ENCODE data around the gene GARIN3.
"Not testable (repeated sequence)": the region's sequence is repeated elsewhere in the genome, so short reads cannot be mapped to it uniquely, and the experiment has no call there.

The GARIN3 gene

GRCh38 chr5:157166214-157167213 lies at the start of gene GARIN3:
Gene GARIN3, minus strand, starts transcription at chr5:157166264. Its CDS starts 96 bp downstream, at chr5:157166168.
- H3K27me3 ChIP-seq (ENCODE audit: control insufficient read depth, insufficient read depth, low read length), result no peaks in the 10 kb centered on the region
- no peak within 1 kb of the TSS for H3K9ac ChIP-seq (ENCODE audit: low read depth, low read length)
- H3K4me1 ChIP-seq (ENCODE audit: control insufficient read depth, insufficient read depth, low read length), result no peaks in the 10 kb centered on the region
- H3K27ac ChIP-seq (ENCODE audit: low read depth, low read length), result no peak within 1 kb of the TSS
- no peaks in the 10 kb centered on the region for H3K36me3 ChIP-seq (ENCODE audit: control insufficient read depth, insufficient read depth, low read length)
- H3K9me3 ChIP-seq (ENCODE audit: control insufficient read depth, insufficient read depth, low read length), result no peaks in the 10 kb centered on the region
- H3K4me3 ChIP-seq (ENCODE audit: low read depth, low read length), result no peak within 1 kb of the TSS

GRCh38 chr5:157215514-157216167 lies 49.6 kb upstream of the GARIN3 start:
- H3K4me1 ChIP-seq (ENCODE audit: control insufficient read depth, insufficient read depth, low read length), result 0 out of 2 replicates have a peak, but pooled peaks cover 3% of the 10 kb centered on the region
- H3K27me3 ChIP-seq (ENCODE audit: control insufficient read depth, insufficient read depth, low read length), result no peaks in the 10 kb centered on the region
- no peaks in the 10 kb centered on the region for H3K9me3 ChIP-seq (ENCODE audit: control insufficient read depth, insufficient read depth, low read length)
- no peak overlapping the region for H3K9ac ChIP-seq (ENCODE audit: low read depth, low read length)
- H3K4me3 ChIP-seq (ENCODE audit: low read depth, low read length), result no peak overlapping the region
- H3K36me3 ChIP-seq (ENCODE audit: control insufficient read depth, insufficient read depth, low read length), result no peaks in the 10 kb centered on the region
- no peak overlapping the region for H3K27ac ChIP-seq (ENCODE audit: low read depth, low read length)

- Histone ChIP-seq H3K4me1 (ENCODE audit: control insufficient read depth, insufficient read depth, low read length) (0 out of 2 replicates have a peak, but pooled peaks cover 3% of the 10 kb centered on the region), H3K36me3 (ENCODE audit: control insufficient read depth, insufficient read depth, low read length) (no peaks in the 10 kb centered on the region), H3K27me3 (ENCODE audit: control insufficient read depth, insufficient read depth, low read length) (no peaks in the 10 kb centered on the region), H3K4me3 (ENCODE audit: low read depth, low read length) (no peak overlapping the region), H3K9me3 (ENCODE audit: control insufficient read depth, insufficient read depth, low read length) (no peaks in the 10 kb centered on the region), H3K27ac (ENCODE audit: low read depth, low read length) (no peak overlapping the region), H3K9ac (ENCODE audit: low read depth, low read length) (no peak overlapping the region)
Observed at GRCh38 chr5:157214861-157215513, 48.9 kb upstream of the GARIN3 start.

- no peaks in the 10 kb centered on the region for H3K36me3 ChIP-seq (ENCODE audit: control insufficient read depth, insufficient read depth, low read length)
- H3K4me3 ChIP-seq (ENCODE audit: low read depth, low read length), result no peak overlapping the region
- 0 out of 2 replicates have a peak, but pooled peaks cover 3% of the 10 kb centered on the region for H3K4me1 ChIP-seq (ENCODE audit: control insufficient read depth, insufficient read depth, low read length)
- no peak overlapping the region for H3K9ac ChIP-seq (ENCODE audit: low read depth, low read length)
- no peak overlapping the region for H3K27ac ChIP-seq (ENCODE audit: low read depth, low read length)
- H3K27me3 ChIP-seq (ENCODE audit: control insufficient read depth, insufficient read depth, low read length), result no peaks in the 10 kb centered on the region
- H3K9me3 ChIP-seq (ENCODE audit: control insufficient read depth, insufficient read depth, low read length), result no peaks in the 10 kb centered on the region
Observed at GRCh38 chr5:157214415-157214814, 48.4 kb upstream of the GARIN3 start.

GRCh38 chr5:157213527-157214243 lies 47.6 kb upstream of the GARIN3 start:
- no peaks in the 10 kb centered on the region for H3K9me3 ChIP-seq (ENCODE audit: control insufficient read depth, insufficient read depth, low read length)
- H3K4me3 ChIP-seq (ENCODE audit: low read depth, low read length), result no peak overlapping the region
- H3K9ac ChIP-seq (ENCODE audit: low read depth, low read length), result no peak overlapping the region
- H3K36me3 ChIP-seq (ENCODE audit: control insufficient read depth, insufficient read depth, low read length), result no peaks in the 10 kb centered on the region
- H3K27me3 ChIP-seq (ENCODE audit: control insufficient read depth, insufficient read depth, low read length), result no peaks in the 10 kb centered on the region
- H3K27ac ChIP-seq (ENCODE audit: low read depth, low read length), result no peak overlapping the region
- 0 out of 2 replicates have a peak, but pooled peaks cover 3% of the 10 kb centered on the region for H3K4me1 ChIP-seq (ENCODE audit: control insufficient read depth, insufficient read depth, low read length)

GRCh38 chr5:157212307-157212706 lies 46.2 kb upstream of the GARIN3 start:
- Histone ChIP-seq H3K4me1 (ENCODE audit: control insufficient read depth, insufficient read depth, low read length) (0 out of 2 replicates have a peak, but pooled peaks cover 3% of the 10 kb centered on the region), H3K27ac (ENCODE audit: low read depth, low read length) (no peak overlapping the region)

GRCh38 chr5:157210652-157211051 lies 44.6 kb upstream of the GARIN3 start:
- H3K9ac ChIP-seq (ENCODE audit: low read depth, low read length); H3K27ac ChIP-seq (ENCODE audit: low read depth, low read length); H3K4me3 ChIP-seq (ENCODE audit: low read depth, low read length); H3K27me3 ChIP-seq (ENCODE audit: control insufficient read depth, insufficient read depth, low read length); H3K9me3 ChIP-seq (ENCODE audit: control insufficient read depth, insufficient read depth, low read length); H3K4me1 ChIP-seq (ENCODE audit: control insufficient read depth, insufficient read depth, low read length); H3K36me3 ChIP-seq (ENCODE audit: control insufficient read depth, insufficient read depth, low read length): not testable (repeated sequence)

More at GRCh38 chr5:157212307-157212706, 46.2 kb upstream of the GARIN3 start:
- no peaks in the 10 kb centered on the region for H3K36me3 ChIP-seq (ENCODE audit: control insufficient read depth, insufficient read depth, low read length)
- no peak overlapping the region for H3K4me3 ChIP-seq (ENCODE audit: low read depth, low read length)
- H3K27me3 ChIP-seq (ENCODE audit: control insufficient read depth, insufficient read depth, low read length), result no peaks in the 10 kb centered on the region
- H3K9ac ChIP-seq (ENCODE audit: low read depth, low read length), result no peak overlapping the region
- no peaks in the 10 kb centered on the region for H3K9me3 ChIP-seq (ENCODE audit: control insufficient read depth, insufficient read depth, low read length)

- Histone ChIP-seq H3K9ac (ENCODE audit: low read depth, low read length) (no peak overlapping the region), H3K27me3 (ENCODE audit: control insufficient read depth, insufficient read depth, low read length) (no peaks in the 10 kb centered on the region), H3K4me1 (ENCODE audit: control insufficient read depth, insufficient read depth, low read length) (no peaks in the 10 kb centered on the region), H3K9me3 (ENCODE audit: control insufficient read depth, insufficient read depth, low read length) (no peaks in the 10 kb centered on the region), H3K36me3 (ENCODE audit: control insufficient read depth, insufficient read depth, low read length) (no peaks in the 10 kb centered on the region), H3K4me3 (ENCODE audit: low read depth, low read length) (no peak overlapping the region), H3K27ac (ENCODE audit: low read depth, low read length) (no peak overlapping the region)
Observed at GRCh38 chr5:157205708-157206107, 39.6 kb upstream of the GARIN3 start.

GRCh38 chr5:157204765-157205164 lies 38.7 kb upstream of the GARIN3 start:
- Histone ChIP-seq H3K4me3 (ENCODE audit: low read depth, low read length) (no peak overlapping the region), H3K9ac (ENCODE audit: low read depth, low read length) (no peak overlapping the region), H3K27ac (ENCODE audit: low read depth, low read length) (no peak overlapping the region), H3K36me3 (ENCODE audit: control insufficient read depth, insufficient read depth, low read length) (no peaks in the 10 kb centered on the region), H3K9me3 (ENCODE audit: control insufficient read depth, insufficient read depth, low read length) (no peaks in the 10 kb centered on the region), H3K4me1 (ENCODE audit: control insufficient read depth, insufficient read depth, low read length) (no peaks in the 10 kb centered on the region), H3K27me3 (ENCODE audit: control insufficient read depth, insufficient read depth, low read length) (no peaks in the 10 kb centered on the region)

GRCh38 chr5:157203417-157203816 lies 37.4 kb upstream of the GARIN3 start:
- Histone ChIP-seq H3K27ac (ENCODE audit: low read depth, low read length) (no peak overlapping the region), H3K4me3 (ENCODE audit: low read depth, low read length) (no peak overlapping the region), H3K27me3 (ENCODE audit: control insufficient read depth, insufficient read depth, low read length) (no peaks in the 10 kb centered on the region), H3K4me1 (ENCODE audit: control insufficient read depth, insufficient read depth, low read length) (no peaks in the 10 kb centered on the region), H3K36me3 (ENCODE audit: control insufficient read depth, insufficient read depth, low read length) (no peaks in the 10 kb centered on the region), H3K9me3 (ENCODE audit: control insufficient read depth, insufficient read depth, low read length) (no peaks in the 10 kb centered on the region), H3K9ac (ENCODE audit: low read depth, low read length) (no peak overlapping the region)
